SK-N-SH (cell line): ENCODE measurements around the gene BRD4. TPM values are rescaled to one million over a fixed set of nuclear protein-coding genes. Genes with fewer than 3 reads are reported as not detected.

Experiments
- CTCF ChIA-PET: fragments of 300-600, 350-600 bp; formaldehyde crosslinking; extraction: SDS; loops from one replicate; lab custom pipeline; 2021; lab: Yijun Ruan, JAX
- POLR2A ChIA-PET: fragments of 350-600 bp; sonication (Branson Sonifier 250); formaldehyde crosslinking; extraction: SDS; loops from one replicate; lab custom pipeline; 2020; ENCODE audit warnings: antibody characterized with exemption, inconsistent platforms; lab: Yijun Ruan, JAX
- DNase-seq: peaks from one replicate; pipeline ENCODE4 v3.0.0; 2012
- H2AFZ ChIP-seq: fragments of 200-600 bp; sonication (generic); 2 replicates; pipeline ENCODE4 v1.8.1; 2016; ENCODE audit warnings: antibody characterized with exemption, mild to moderate bottlenecking, low read depth
- H3F3A ChIP-seq: fragments of 200-600 bp; sonication (generic); replicated peaks from 2 replicates; pipeline ENCODE3; 2016; ENCODE audit warnings: antibody characterized with exemption, mild to moderate bottlenecking; ENCODE audit not compliant: insufficient read depth
- H3K27ac ChIP-seq, 2 experiments: fragments of 200-500 bp in 1 of 2; fragments of 200-600 bp in 1 of 2; sonication (Bioruptor generic) in 1 of 2; sonication (generic), shearing (Covaris generic) in 1 of 2; 2 replicates each; pipeline versions ENCODE4 v1.5.1 to v1.6.1; 2014 to 2016; ENCODE audit warnings: low read depth in 2 of 2, inconsistent platforms in 1 of 2, low read length in 1 of 2, mild to moderate bottlenecking in 1 of 2, mixed read lengths in 1 of 2
- H3K27me3 ChIP-seq: fragments of 200-600 bp; sonication (generic), shearing (Covaris generic); 2 replicates; pipeline ENCODE4 v1.6.1; 2016; ENCODE audit warnings: mixed run types; ENCODE audit not compliant: insufficient read depth
- H3K36me3 ChIP-seq, 2 experiments: fragments of 200-500 bp in 1 of 2; fragments of 200-600 bp in 1 of 2; sonication (Bioruptor generic) in 1 of 2; sonication (generic) in 1 of 2; replicated peaks in 1 of 2; 2 replicates each; pipeline versions ENCODE3 to v1.5.1; 2014 to 2016; ENCODE audit warnings: low read length in 1 of 2, mild to moderate bottlenecking in 1 of 2; ENCODE audit not compliant: insufficient read depth in 2 of 2, control insufficient read depth in 1 of 2
- H3K4me1 ChIP-seq, 2 experiments: fragments of 200-500 bp in 1 of 2; fragments of 200-600 bp in 1 of 2; sonication (Bioruptor generic) in 1 of 2; sonication (generic), shearing (Covaris generic) in 1 of 2; 2 replicates each; pipeline versions ENCODE4 v1.5.1 to v1.6.1; 2014 to 2016; ENCODE audit warnings: low read depth in 1 of 2, low read length in 1 of 2, mixed run types in 1 of 2; ENCODE audit not compliant: insufficient read depth in 2 of 2, control insufficient read depth in 1 of 2
- H3K4me2 ChIP-seq: fragments of 200-600 bp; sonication (generic), shearing (Covaris generic); 2 replicates; pipeline ENCODE4 v1.6.1; 2017; ENCODE audit warnings: mixed run types
- H3K4me3 ChIP-seq, 2 experiments: fragments of 200-500 bp in 1 of 2; fragments of 200-600 bp in 1 of 2; sonication (Bioruptor generic) in 1 of 2; sonication (generic), shearing (Covaris generic) in 1 of 2; 2 replicates each; pipeline versions ENCODE4 v1.5.1 to v1.8.1; 2014 to 2016; ENCODE audit warnings: low read depth in 2 of 2, inconsistent platforms in 1 of 2, low read length in 1 of 2, mild to moderate bottlenecking in 1 of 2, mixed read lengths in 1 of 2, moderate library complexity in 1 of 2
- H3K79me2 ChIP-seq: fragments of 200-600 bp; sonication (generic); 2 replicates; pipeline ENCODE4 v1.8.1; 2017; ENCODE audit warnings: mild to moderate bottlenecking; ENCODE audit not compliant: insufficient read depth
- H3K9ac ChIP-seq: fragments of 200-600 bp; sonication (generic); 2 replicates; pipeline ENCODE4 v1.6.1; 2017; ENCODE audit warnings: mixed run types
- H3K9me2 ChIP-seq: fragments of 200-600 bp; sonication (generic); 2 replicates; pipeline ENCODE4 v1.6.1; 2017; ENCODE audit warnings: mixed run types
- H3K9me3 ChIP-seq: fragments of 200-600 bp; sonication (generic); 2 replicates; pipeline ENCODE4 v1.6.1; 2017; ENCODE audit warnings: mixed run types, mild to moderate bottlenecking, moderate library complexity
- H4K20me1 ChIP-seq: fragments of 200-600 bp; sonication (generic); 2 replicates; pipeline ENCODE4 v1.6.1; 2017; ENCODE audit warnings: mild to moderate bottlenecking, mixed run types; ENCODE audit not compliant: insufficient read depth
- CHD2 ChIP-seq: fragments of 150-350 bp; IDR thresholded peaks from 2 replicates; pipeline ENCODE4 v1.6.1; 2018; ENCODE audit warnings: low read length; ENCODE audit not compliant: partially characterized antibody
- CTCF ChIP-seq: fragments of 200-600 bp; sonication (generic); IDR thresholded peaks from 2 replicates; pipeline ENCODE4 v1.6.1; 2017; ENCODE audit warnings: antibody characterized with exemption, mild to moderate bottlenecking, moderate library complexity
- ELF1 ChIP-seq: IDR thresholded peaks from 2 replicates; pipeline ENCODE4 v1.4.0; 2012
- EP300 ChIP-seq, 2 experiments: IDR thresholded peaks; 2 replicates each; pipeline versions ENCODE4 v1.4.0 to v1.6.1; 2012; ENCODE audit warnings: borderline replicate concordance in 1 of 2, low read depth in 1 of 2, low read length in 1 of 2
- EZH2phosphoT487 ChIP-seq: fragments of 200-600 bp; sonication (generic); IDR thresholded peaks from 2 replicates; pipeline ENCODE4 v1.6.1; 2017; ENCODE audit warnings: low read depth, mixed run types, mild to moderate bottlenecking, antibody characterized with exemption, moderate library complexity, borderline replicate concordance
- FOSL2 ChIP-seq: IDR thresholded peaks from 2 replicates; pipeline ENCODE4 v1.4.0; 2012; ENCODE audit warnings: low read depth, mild to moderate bottlenecking, moderate library complexity, borderline replicate concordance
- FOXM1 ChIP-seq: IDR thresholded peaks from 2 replicates; pipeline ENCODE4 v1.4.0; 2012; ENCODE audit warnings: low read depth, mild to moderate bottlenecking
- JUND ChIP-seq: IDR thresholded peaks from 2 replicates; pipeline ENCODE4 v1.4.0; 2012
- PBX3 ChIP-seq: IDR thresholded peaks from 2 replicates; pipeline ENCODE4; 2012
- RAD21 ChIP-seq: IDR thresholded peaks from 2 replicates; pipeline ENCODE4 v1.6.1; 2012; ENCODE audit warnings: mild to moderate bottlenecking, low read length
- RCOR1 ChIP-seq: fragments of 150-350 bp; IDR thresholded peaks from 2 replicates; pipeline ENCODE4 v1.6.1; 2017; ENCODE audit warnings: antibody characterized with exemption, low read length
- RFX5 ChIP-seq: IDR thresholded peaks from 2 replicates; pipeline ENCODE4 v1.6.1; 2012; ENCODE audit warnings: mild to moderate bottlenecking, improper control_type of control experiment, low read length
- RXRA ChIP-seq: IDR thresholded peaks from 2 replicates; pipeline ENCODE4 v1.4.0; 2012; ENCODE audit warnings: low read depth, mild to moderate bottlenecking, borderline replicate concordance
- SIN3A ChIP-seq: IDR thresholded peaks from 2 replicates; pipeline ENCODE4 v1.6.1; 2012; ENCODE audit warnings: low read depth, mild to moderate bottlenecking, low read length, moderate library complexity, borderline replicate concordance
- SMC3 ChIP-seq: IDR thresholded peaks from 2 replicates; pipeline ENCODE4 v1.6.1; 2012; ENCODE audit warnings: low read depth, low read length, improper control_type of control experiment
- TCF12 ChIP-seq: IDR thresholded peaks from 2 replicates; pipeline ENCODE4 v1.4.0; 2012
- WGBS: methylation state at CpG from one replicate; pipeline ENCODE4 v1.1.6; 2017; ENCODE audit warnings: low lambda C conversion rate; 5-methylcytosine and 5-hydroxymethylcytosine counted together
- polyA plus RNA-seq, 3 experiments: library from polyadenylated mRNA; depleted of rRNA; stranded (reverse); fragments of >200 nt; gene quantifications; 2 replicates each; pipeline ENCODE4 v1.2.3, GENCODE V29; 2012
- TF ChIP-seq, protein P1 (sequence below): IDR thresholded peaks from 2 replicates; pipeline ENCODE4 v1.4.0; 2012; ENCODE audit warnings: low read depth

Gene BRD4
- polyA plus RNA-seq, 1 of the 3 experiments (the other 2 are of a cell fraction) = 10.0 TPM

DNA sequence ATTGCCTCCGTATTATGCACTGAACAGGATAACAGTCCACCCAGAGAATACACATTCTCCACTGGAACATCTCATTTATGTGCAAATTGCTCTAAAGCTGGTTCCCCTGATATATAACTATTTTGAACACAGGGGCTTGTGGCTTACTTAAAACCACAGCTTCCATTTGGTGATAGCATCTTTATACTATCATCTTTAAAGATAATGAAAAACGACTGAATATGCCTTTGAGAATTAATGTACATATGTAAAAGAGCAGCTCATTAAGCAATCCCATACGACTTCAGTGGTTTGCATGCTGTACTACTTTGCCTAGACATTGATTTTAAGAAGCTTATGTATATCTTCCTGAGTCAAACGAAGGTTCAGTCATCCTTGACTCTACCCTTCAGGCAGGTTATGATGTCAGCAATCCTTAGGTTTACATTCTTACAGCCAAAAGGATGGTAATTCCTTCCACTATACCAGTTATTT lies 40.8 kb downstream of the BRD4 start:
- WGBS = 44% methylated on average over 4 of the region's 4 CpGs
- H3K9ac ChIP-seq = no peak overlapping the region
- H3K4me2 ChIP-seq = peak overlapping the region; percentile 20; the same call in 1 of the 2 replicates
- H4K20me1 ChIP-seq = peaks cover 100% of the 10 kb centered on the region
- no peak overlapping the region for H3K4me3 ChIP-seq
- H3K27me3 ChIP-seq = no peaks in the 10 kb centered on the region
- peaks cover 100% of the 10 kb centered on the region for H3K79me2 ChIP-seq
- H3F3A ChIP-seq = peaks cover 4% of the 10 kb centered on the region
- TF ChIP-seq SMC3 (no peak), EP300 (IDR thresholded peaks at IDR 0.05; ENCODE audit: borderline replicate concordance in 1 of 2, low read depth in 1 of 2, low read length in 1 of 2) (no peak), CHD2 (no peak), FOSL2 (no peak), FOXM1 (no peak), ELF1 (no peak), TCF12 (no peak), RCOR1 (no peak), RXRA (no peak), RAD21 (no peak), SIN3A (no peak), RFX5 (no peak), PBX3 (no peak), EZH2phosphoT487 (no peak)
- TF ChIP-seq, protein P1, sequence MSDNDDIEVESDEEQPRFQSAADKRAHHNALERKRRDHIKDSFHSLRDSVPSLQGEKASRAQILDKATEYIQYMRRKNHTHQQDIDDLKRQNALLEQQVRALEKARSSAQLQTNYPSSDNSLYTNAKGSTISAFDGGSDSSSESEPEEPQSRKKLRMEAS = no peak
- ChIA-PET CTCF (interaction anchor here (0.7 to 4.8 kb wide), 4 partner anchors 9 to 83 kb away, joined by 3 to 33 read pairs (median 4); no protein-coding TSS in a partner anchor), POLR2A (interaction anchor here (1.1 kb wide), 1 partner anchor 11 kb away, joined by 4 read pairs; no protein-coding TSS in a partner anchor)
- no peak overlapping the region for H2AFZ ChIP-seq
- no peaks in the 10 kb centered on the region for H3K9me3 ChIP-seq
- peak overlapping the region; percentile 34 to 84 for H3K27ac ChIP-seq
- peaks cover 0 to 5% of the 10 kb centered on the region in 2 experiments for H3K36me3 ChIP-seq
- DNase-seq = no peak
- H3K9me2 ChIP-seq = no peaks in the 10 kb centered on the region
- H3K4me1 ChIP-seq = peaks cover 66 to 95% of the 10 kb centered on the region in 2 experiments; a peak in 3 of 4 replicates

DNA sequence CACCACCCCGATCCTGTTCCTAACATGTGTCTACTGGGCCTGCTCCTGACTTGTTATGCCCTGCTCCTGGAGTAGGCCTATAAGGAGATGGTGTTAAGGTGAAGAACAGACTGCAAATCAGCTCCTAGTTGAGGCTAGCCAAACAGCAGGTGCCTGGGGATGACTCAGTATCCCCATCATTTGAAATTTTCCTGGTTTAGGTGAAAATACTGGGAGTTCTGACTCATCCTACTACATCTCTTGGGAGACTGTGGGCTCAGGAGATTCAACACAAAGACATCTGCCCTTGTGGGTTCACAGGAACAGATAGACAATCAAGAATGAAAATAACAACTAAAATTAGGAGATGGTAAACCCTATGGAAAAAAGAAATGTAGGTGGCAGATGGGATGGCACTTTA lies 41.2 kb downstream of the BRD4 start:
- Histone ChIP-seq H3K9me3 (no peaks in the 10 kb centered on the region), H3K79me2 (peaks cover 100% of the 10 kb centered on the region), H3K4me2 (peak overlapping the region; percentile 20; the same call in 1 of the 2 replicates), H3K4me1 (peaks cover 68 to 95% of the 10 kb centered on the region in 2 experiments; a peak in 3 of 4 replicates), H3K9me2 (no peaks in the 10 kb centered on the region), H3K4me3 (no peak overlapping the region), H3K27ac (peak overlapping the region; percentile 34 to 84; a peak in 3 of 4 replicates), H3K27me3 (no peaks in the 10 kb centered on the region), H2AFZ (no peak overlapping the region), H3F3A (peaks cover 4% of the 10 kb centered on the region), H4K20me1 (peaks cover 100% of the 10 kb centered on the region), H3K9ac (no peak overlapping the region), H3K36me3 (peaks cover 0 to 5% of the 10 kb centered on the region in 2 experiments)
- ChIA-PET POLR2A (interaction anchor here (1.1 to 3.0 kb wide), 2 partner anchors 10 to 11 kb away, joined by 4 to 15 read pairs; no protein-coding TSS in a partner anchor), CTCF (interaction anchor here (0.7 to 4.8 kb wide), 3 partner anchors 9 to 137 kb away, joined by 3 to 33 read pairs (median 3); no protein-coding TSS in a partner anchor)
- no peak for DNase-seq
- TF ChIP-seq FOXM1 (no peak), JUND (0 out of 2 replicates have a peak, but pooled peaks have one; percentile 25), FOSL2 (peak; percentile 76), CTCF (no peak)
- WGBS = 73% methylated on average over 1 of the region's 1 CpG
